Measurements from ENCODE around the gene ADD1. TPM values are rescaled to one million over a fixed set of nuclear protein-coding genes. Genes with fewer than 3 reads are reported as not detected.

Gene ADD1
- total RNA-seq, 2 experiments from 2014 or later, result 153 TPM

DNA sequence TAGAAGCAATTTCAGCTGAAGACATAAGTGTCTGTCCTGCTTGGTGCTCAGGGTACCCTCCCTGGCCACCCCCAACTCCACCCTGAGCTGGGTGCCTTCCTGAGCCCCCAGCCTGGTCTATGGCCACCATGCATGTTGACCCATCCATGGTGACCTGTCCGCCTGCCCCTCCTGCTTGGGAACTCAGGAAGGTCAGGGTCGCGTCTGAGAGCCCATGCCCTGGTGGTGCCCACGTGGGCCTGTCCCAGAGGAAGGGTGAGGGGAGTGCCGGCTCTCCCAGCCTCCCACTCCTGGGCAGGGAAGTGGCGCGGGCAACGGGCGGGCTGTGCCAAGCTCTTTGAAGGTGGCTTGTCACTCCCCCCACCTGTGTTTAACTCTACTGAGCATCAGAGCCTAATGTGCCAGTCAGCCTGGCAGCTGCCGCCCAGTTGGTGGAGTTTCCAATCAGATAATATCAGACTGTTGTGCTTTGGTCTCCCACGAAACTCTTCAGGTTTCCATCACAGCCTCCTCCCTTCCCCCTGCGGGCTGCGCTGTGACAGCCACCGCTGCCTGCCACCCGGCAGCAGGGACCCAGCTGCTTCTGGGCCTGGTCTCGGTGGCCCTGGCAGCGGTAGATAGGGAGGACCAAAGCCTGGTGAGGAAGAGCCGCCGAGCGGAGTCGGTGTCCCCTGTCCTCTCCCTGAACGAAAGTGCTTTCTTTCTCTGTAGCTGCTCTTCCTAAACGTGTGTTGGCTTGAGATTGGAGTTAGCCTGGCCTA, 45.9 kb upstream of the ADD1 start:
- peaks cover 86% of the 10 kb centered on the region for H3K4me1 ChIP-seq (ENCODE audit: insufficient read depth, low read length)

DNA sequence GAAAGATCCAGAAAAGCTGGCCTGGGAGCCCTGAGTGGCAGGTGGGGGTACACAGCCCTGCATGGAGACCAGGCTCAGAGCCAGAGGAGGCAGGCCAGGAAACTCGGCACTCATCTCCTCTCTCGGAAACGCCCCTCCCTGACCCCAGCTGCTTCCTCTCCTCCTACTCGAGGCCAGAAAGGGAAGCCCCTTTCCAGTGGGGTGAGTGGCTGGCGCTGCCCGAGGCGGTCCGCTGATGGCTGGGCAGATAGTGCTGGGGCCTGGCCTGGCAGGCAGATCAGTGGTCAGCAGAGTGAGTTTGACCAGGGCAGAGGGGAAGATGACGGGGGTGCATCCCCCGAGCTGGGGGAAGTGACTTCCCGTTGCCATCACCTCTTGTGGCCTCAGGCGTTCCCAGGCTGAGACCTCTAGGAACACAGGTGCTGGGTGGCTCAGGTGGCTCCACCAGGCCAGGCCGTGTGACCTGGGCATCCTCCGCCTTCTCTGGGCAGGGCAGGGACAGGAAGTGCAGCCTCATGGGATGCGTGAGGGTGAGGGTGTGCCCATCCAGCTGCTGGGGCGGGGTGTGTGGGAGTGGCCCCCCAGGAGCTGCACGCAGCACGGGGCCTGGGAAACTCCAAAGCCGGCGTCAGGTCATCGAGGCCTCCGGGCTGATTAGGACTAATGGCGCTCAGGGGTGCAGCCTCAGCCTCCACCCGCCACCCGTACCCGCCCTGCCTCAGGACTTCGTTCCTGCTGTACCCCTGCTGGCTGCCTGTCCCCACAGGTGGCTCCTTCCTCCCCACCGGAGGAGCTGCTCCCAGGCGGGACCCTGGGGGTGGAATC, 45.0 kb upstream of the ADD1 start:
- CTCF ChIA-PET, result interaction anchor here (0.6 to 1.5 kb wide), 4 partner anchors 14 to 82 kb away, joined by 3 to 5 read pairs (median 4); no protein-coding TSS in a partner anchor
- peak overlapping the region; percentile 52 for H3K4me3 ChIP-seq (ENCODE audit: low read length)
- peak overlapping the region; percentile 93 for H3K27ac Mint-ChIP-seq
- ATAC-seq (ENCODE audit: poor library complexity) (peak; percentile 54), DNase-seq (peak in 8 of 14 experiments; percentile 24 to 85 (median 49))
- no peaks in the 10 kb centered on the region for H3K36me3 Mint-ChIP-seq (ENCODE audit: low read depth)
- peak overlapping the region; percentile 84 for H3K4me3 Mint-ChIP-seq
- H3K27ac ChIP-seq (ENCODE audit: low read depth in 1 of 2, low read length in 2 of 2), result peak overlapping the region; percentile 66 to 83
- POLR2A ChIA-PET, result interaction anchor here (0.7 to 5.0 kb wide), 12 partner anchors 11 to 138 kb away, joined by 3 to 58 read pairs (median 4); partner anchors contain the start of gene TNIP2
- H3K9me3 Mint-ChIP-seq, result no peaks in the 10 kb centered on the region
- H3K36me3 ChIP-seq (ENCODE audit: insufficient read depth, low read length), result no peaks in the 10 kb centered on the region
- intact Hi-C loops (cut with DNase I, micrococcal nuclease), result loop anchor here (2.0 to 10.0 kb wide), 3 partner anchors 14 to 46 kb away; partner anchors contain the start of gene ADD1 (in 1 of the 2)
- no peaks in the 10 kb centered on the region for H3K9me3 ChIP-seq (ENCODE audit: control insufficient read depth in 1 of 2, insufficient read depth in 1 of 2, low read length in 2 of 2)
- H3K27me3 Mint-ChIP-seq, result no peaks in the 10 kb centered on the region
- TF ChIP-seq, protein P1, sequence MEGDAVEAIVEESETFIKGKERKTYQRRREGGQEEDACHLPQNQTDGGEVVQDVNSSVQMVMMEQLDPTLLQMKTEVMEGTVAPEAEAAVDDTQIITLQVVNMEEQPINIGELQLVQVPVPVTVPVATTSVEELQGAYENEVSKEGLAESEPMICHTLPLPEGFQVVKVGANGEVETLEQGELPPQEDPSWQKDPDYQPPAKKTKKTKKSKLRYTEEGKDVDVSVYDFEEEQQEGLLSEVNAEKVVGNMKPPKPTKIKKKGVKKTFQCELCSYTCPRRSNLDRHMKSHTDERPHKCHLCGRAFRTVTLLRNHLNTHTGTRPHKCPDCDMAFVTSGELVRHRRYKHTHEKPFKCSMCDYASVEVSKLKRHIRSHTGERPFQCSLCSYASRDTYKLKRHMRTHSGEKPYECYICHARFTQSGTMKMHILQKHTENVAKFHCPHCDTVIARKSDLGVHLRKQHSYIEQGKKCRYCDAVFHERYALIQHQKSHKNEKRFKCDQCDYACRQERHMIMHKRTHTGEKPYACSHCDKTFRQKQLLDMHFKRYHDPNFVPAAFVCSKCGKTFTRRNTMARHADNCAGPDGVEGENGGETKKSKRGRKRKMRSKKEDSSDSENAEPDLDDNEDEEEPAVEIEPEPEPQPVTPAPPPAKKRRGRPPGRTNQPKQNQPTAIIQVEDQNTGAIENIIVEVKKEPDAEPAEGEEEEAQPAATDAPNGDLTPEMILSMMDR (IDR thresholded peaks at IDR 0.05), result no peak
- H3K4me1 ChIP-seq (ENCODE audit: insufficient read depth, low read length), result peaks cover 91% of the 10 kb centered on the region
- H3K4me1 Mint-ChIP-seq (ENCODE audit: low read depth), result peaks cover 52% of the 10 kb centered on the region
- no peaks in the 10 kb centered on the region for H3K27me3 ChIP-seq (ENCODE audit: control insufficient read depth in 1 of 2, insufficient read depth in 2 of 2, low read length in 2 of 2)

More for the DNA sequence above, 45.9 kb upstream of the ADD1 start:
- TF ChIP-seq, protein P1 (IDR thresholded peaks at IDR 0.05), result no peak
- DNase-seq (peak in 10 of 14 experiments; percentile 36 to 86 (median 48)), ATAC-seq (ENCODE audit: poor library complexity) (peak; percentile 73)
- Histone ChIP-seq H3K4me3 (ENCODE audit: low read length) (peak overlapping the region; percentile 52), H3K27ac (ENCODE audit: low read depth in 1 of 2, low read length in 2 of 2) (peak overlapping the region; percentile 66 to 83), H3K27me3 (ENCODE audit: control insufficient read depth in 1 of 2, insufficient read depth in 2 of 2, low read length in 2 of 2) (no peaks in the 10 kb centered on the region), H3K36me3 (ENCODE audit: insufficient read depth, low read length) (no peaks in the 10 kb centered on the region), H3K9me3 (ENCODE audit: control insufficient read depth in 1 of 2, insufficient read depth in 1 of 2, low read length in 2 of 2) (no peaks in the 10 kb centered on the region)
- POLR2A ChIA-PET, result interaction anchor here (0.8 to 5.0 kb wide), 10 partner anchors 10 to 139 kb away, joined by 3 to 58 read pairs (median 6); partner anchors contain the start of gene TNIP2
- peaks cover 54% of the 10 kb centered on the region for H3K4me1 Mint-ChIP-seq (ENCODE audit: low read depth)
- H3K9me3 Mint-ChIP-seq, result no peaks in the 10 kb centered on the region
- peak overlapping the region; percentile 84 for H3K4me3 Mint-ChIP-seq
- intact Hi-C loops (cut with DNase I, micrococcal nuclease), result loop anchor here (2.0 to 10.0 kb wide), 3 partner anchors 15 to 47 kb away; partner anchors contain the start of gene ADD1 (in 1 of the 2)
- H3K36me3 Mint-ChIP-seq (ENCODE audit: low read depth), result no peaks in the 10 kb centered on the region
- peak overlapping the region; percentile 93 for H3K27ac Mint-ChIP-seq
- CTCF ChIA-PET, result interaction anchor here (1.2 to 1.5 kb wide), 3 partner anchors 14 to 64 kb away, joined by 3 to 5 read pairs (median 4); no protein-coding TSS in a partner anchor
- H3K27me3 Mint-ChIP-seq, result no peaks in the 10 kb centered on the region

Data from CD4-positive, alpha-beta T cell (primary cell).